HG02840 (cell line): Measurements from ENCODE around the gene SMARCAD1.

ENCODE experiments used
- ATAC-seq: cut with Tn5 transposase; IDR thresholded peaks from one replicate; pipeline ENCODE4 v1.9.1; 2021; ENCODE audit warnings: mild to moderate bottlenecking, moderate library complexity, moderate number of reproducible peaks; ENCODE audit not compliant: unreplicated experiment, low FRiP score

SMARCAD1 gene

DNA sequence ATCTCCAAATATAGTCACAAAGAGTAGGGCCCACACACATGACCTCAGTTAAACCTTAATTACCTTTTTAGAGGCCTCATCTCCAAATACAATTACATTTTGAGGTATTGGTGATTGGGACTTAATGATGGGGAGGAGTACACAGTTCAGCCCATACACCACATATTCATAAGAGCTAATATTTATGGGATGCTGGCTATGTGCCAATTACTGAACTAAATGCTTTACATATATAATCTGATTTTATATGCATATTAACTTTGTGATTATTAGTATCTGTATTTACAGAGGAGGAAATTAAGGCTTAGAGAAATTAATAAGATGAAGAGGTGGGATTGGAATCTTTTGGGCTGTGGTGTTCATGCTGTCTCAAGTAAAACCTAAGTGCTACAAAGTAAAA lies 17.8 kb downstream of the SMARCAD1 start:
- ATAC-seq: no peak

GRCh38 chr4:94226763-94227162 lies 19.1 kb downstream of the SMARCAD1 start:
- no peak for ATAC-seq

DNA sequence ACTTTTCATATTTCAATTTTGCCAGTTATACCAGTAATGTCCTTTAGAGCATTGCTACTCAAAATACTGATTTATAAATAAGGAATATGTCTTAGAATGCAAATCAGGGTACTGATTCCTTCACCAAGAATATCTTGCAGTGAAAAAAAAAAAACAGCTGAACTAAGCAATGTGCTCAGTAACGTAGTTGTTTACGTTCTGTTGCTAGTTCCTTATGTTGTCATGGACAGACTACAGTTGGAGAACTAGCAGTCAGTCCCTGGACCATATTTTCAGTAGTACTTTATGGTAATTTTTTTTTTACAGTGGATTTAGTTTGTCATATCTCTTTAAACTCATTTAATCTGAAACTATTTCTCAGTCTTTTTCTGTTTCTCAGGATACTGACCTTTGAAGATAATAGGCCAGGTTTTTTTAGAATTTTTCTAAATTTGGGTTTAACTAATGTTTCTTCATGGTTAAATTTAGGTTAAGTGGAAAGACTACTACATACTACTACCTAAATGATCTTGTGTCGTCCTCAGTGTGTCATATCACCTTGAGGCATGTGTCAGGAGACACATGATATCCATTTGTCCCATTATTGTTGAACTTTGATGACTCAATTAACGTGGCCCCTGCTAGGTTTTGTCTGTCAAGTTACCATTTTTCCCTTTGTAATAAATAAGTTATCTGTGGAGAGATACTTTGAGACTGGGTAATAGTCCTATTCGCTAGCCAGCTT lies 21.0 kb downstream of the SMARCAD1 start:
- no peak for ATAC-seq

GRCh38 chr4:94232519-94232918 lies 24.9 kb downstream of the SMARCAD1 start:
- no peak for ATAC-seq

DNA sequence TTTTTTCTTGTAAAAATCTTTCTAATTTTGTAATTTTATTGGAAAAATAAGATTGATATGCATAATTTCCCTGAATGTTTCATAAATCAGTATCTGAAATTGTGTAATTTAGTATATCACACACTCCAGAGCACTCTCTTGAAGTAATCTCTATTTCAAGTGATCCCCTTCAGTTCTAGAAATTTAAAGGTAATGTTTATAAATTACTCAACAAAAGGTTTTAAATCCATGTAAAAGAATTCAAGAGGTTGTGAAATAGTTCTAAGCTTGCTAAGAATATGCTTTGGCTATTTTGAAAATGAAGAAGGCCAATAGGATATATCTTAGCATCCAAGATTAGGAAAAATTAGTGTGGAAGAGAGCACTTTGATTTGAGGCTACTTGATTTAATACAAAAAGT lies 28.2 kb downstream of the SMARCAD1 start:
- ATAC-seq: no peak

DNA sequence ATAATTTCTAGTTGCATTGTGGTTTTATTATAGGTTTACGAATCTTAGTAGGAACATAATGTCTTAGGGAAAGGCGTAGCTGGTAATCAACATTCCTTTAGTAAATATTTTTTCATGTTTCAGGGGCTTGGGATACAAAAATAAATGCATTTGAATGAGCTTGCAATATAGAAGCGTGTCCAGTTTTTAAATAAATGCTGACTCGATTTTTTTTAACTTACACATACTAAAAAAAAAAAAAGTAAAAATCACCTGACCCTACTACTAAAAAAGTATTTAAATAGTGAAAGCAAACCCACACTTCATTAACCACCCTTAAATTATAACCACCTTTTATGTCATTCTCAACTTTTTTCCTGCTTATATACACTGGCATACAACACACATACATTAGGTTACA lies 29.6 kb downstream of the SMARCAD1 start:
- ATAC-seq: no peak

DNA sequence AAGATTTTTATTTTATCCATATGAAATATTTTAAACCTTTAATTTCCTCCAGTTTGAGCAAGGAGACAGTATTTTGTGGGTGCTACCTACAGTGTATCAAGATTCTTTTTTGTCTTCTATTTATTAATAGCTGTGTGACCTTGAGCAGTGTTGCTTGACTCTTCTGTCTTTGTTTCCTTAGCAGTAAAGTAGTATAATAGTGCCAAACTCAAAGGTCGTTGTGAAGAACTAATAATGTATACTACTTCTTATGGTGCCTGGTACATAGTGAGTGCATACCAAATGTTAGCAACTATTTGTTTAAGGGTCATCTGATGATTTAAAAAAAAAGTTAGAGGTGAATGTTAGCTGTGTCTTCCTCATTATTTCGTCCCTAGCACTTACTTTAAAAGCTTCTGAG lies 30.5 kb downstream of the SMARCAD1 start:
- no peak for ATAC-seq

- ATAC-seq: no peak
These were observed 32.7 kb downstream of the SMARCAD1 start for GRCh38 chr4:94240384-94240783.

- ATAC-seq: no peak
These were observed 36.6 kb downstream of the SMARCAD1 start for GRCh38 chr4:94244087-94244828.

DNA sequence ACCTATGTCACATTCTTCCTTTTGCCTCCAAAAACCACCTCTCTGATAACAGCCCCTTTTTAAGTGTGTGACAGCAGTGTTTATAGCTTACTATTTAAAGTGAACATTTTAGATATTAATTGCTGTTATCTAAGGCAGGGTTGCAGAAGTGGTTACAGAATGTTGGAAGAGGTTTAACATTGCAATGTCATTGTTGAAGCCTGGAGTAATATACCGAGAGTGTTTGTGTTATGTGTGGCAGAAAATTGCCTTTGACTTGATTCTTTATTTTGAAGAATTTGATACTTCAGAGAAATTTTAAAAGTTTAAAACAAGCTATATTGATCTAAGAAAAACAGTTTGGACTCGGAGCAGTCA lies 37.1 kb downstream of the SMARCAD1 start:
- ATAC-seq: no peak

DNA sequence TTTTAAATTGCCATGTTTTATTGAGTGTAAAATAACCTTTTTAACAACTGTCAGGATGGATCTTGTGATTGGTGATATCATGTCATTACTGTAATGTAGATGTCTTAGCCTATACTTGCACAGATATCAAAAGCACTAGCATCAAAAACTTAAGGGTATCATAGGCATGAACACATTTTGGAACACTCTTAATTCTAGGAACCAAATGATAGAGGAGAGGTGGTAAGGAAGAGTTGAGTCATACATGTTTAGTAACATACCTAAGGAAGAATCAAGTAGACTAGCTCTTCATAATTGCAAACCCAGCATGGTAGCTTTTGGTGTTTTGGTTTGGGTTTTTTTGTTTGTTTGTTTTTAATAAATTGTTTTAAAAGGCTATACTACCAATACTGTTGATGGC lies 43.4 kb downstream of the SMARCAD1 start:
- no peak for ATAC-seq

DNA sequence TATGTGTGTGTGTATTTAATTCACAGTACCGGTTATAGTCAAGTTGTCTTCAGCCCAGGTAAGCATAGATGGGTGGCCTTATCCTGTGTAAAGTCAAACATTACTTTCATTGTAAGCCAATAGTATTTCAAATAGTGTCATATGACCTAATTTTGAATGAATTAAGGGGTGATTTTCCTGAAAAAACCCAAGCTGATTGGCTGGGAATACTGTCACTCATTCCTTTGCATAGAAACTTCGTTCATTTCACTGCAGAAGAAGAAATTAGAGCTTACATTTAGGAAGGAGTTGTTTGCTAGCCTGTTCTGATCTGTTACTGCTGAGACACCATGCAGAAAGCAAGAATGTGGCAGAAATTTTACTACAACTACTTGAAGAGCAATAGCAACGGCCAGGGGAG lies 45.4 kb downstream of the SMARCAD1 start:
- no peak for ATAC-seq

- no peak for ATAC-seq
These were observed 48.6 kb downstream of the SMARCAD1 start for GRCh38 chr4:94256144-94256783.

DNA sequence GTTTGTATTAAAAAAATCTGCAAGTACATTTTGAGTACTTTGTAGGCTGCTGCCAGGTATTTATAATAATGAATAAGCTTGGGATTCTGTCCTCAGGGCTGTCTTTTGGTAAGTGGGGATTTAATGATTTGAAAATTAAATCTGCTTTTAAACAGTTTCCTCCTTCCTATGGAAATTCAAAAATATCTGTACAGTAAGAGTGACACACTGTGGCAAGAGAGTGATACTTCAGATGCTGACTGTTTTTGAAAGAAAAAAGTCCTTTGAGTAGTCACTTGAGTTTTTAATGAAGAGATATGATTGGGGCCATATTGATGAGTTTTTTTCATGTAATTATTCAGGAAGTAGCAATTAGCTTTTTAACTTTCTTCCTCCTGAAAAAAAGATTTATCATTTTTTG lies 49.2 kb downstream of the SMARCAD1 start:
- ATAC-seq: no peak

- ATAC-seq: no peak
These were observed 54.7 kb downstream of the SMARCAD1 start for GRCh38 chr4:94262163-94263016.

GRCh38 chr4:94267037-94267436 lies 59.4 kb downstream of the SMARCAD1 start:
- ATAC-seq: no peak

GRCh38 chr4:94271248-94271647 lies 63.6 kb downstream of the SMARCAD1 start:
- no peak for ATAC-seq

GRCh38 chr4:94274912-94275311 lies 67.2 kb downstream of the SMARCAD1 start:
- no peak for ATAC-seq

GRCh38 chr4:94276204-94276603 lies 68.5 kb downstream of the SMARCAD1 start:
- ATAC-seq: no peak

GRCh38 chr4:94277534-94277933 lies 69.9 kb downstream of the SMARCAD1 start:
- ATAC-seq: no peak

GRCh38 chr4:94278781-94279180 lies 71.1 kb downstream of the SMARCAD1 start:
- no peak for ATAC-seq
